HG03571 (cell line): ENCODE data around the gene GH1.

Experiments used
- ATAC-seq: cut with Tn5 transposase; IDR thresholded peaks from one replicate; pipeline ENCODE4 v1.9.1; 2021; ENCODE audit not compliant: unreplicated experiment

GH1 gene

GRCh38 chr17:63945784-63946439 is 27.3 kb upstream of the GH1 start:
- ATAC-seq, result no peak

GRCh38 chr17:63944736-63945499 is 26.3 kb upstream of the GH1 start:
- no peak for ATAC-seq

- no peak for ATAC-seq
These were observed 25.1 kb upstream of the GH1 start for GRCh38 chr17:63943745-63944144.

GRCh38 chr17:63942309-63942985 is 23.8 kb upstream of the GH1 start:
- no peak for ATAC-seq

- no peak for ATAC-seq
These were observed 23.1 kb upstream of the GH1 start for GRCh38 chr17:63941751-63942150.

DNA sequence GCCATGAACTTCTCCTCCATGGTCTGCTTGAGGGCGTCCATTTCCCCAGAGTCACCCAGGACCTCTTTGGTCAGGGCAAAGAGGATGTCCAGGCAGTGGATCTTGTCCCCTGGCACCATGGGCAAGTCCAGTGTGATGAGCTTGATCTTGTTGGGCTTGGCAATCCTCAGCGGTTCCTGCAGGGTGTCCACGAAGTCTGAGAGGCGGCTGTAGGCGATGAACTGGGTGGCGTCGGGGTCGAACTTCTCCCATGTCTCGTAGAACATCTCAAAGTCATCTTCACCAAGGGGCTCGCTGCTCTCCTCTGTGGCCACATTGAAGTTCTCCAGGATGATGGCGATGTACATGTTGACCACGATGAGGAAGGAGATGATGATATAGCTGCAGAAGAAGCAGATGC is 22.5 kb upstream of the GH1 start:
- no peak for ATAC-seq

DNA sequence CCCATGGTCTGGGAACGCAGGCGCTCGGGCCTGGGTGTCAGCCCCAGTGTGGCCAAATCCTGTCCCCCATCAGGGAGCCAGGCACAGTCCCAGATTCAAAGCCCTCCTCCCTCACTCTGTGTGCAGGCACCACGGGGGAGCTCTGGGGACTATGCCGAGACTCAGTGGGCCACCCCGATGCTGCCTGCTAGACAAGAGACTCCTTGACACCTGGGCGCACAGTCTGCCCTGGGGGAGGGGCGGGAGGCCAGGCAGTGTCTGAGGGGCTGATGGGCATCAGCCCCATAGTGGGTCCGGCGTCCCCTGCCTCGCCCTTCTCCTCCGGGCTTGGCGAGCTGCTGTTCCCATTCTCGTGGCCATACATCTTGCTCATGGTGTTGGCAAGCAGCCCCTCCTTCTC is 21.9 kb upstream of the GH1 start:
- no peak for ATAC-seq

GRCh38 chr17:63939884-63940283 is 21.2 kb upstream of the GH1 start:
- no peak for ATAC-seq

DNA sequence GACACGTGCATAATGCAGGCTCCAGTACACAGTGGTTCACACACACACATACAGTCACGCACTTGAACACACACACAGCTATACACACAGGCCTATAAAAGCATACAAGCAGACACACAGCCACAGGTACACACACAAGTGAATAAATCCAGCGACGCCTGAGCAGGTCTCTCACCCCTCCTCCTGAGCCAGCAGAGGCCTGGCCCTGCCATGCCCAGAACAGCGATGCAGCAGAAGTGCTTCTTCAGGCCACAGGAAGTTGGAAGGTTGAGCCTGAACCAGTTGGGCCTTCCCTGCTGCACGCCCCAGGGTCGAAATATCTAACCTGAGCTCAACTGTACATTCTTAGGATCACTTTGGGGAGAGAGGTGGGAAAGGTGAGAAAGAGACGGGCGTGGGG is 20.8 kb upstream of the GH1 start:
- no peak for ATAC-seq

DNA sequence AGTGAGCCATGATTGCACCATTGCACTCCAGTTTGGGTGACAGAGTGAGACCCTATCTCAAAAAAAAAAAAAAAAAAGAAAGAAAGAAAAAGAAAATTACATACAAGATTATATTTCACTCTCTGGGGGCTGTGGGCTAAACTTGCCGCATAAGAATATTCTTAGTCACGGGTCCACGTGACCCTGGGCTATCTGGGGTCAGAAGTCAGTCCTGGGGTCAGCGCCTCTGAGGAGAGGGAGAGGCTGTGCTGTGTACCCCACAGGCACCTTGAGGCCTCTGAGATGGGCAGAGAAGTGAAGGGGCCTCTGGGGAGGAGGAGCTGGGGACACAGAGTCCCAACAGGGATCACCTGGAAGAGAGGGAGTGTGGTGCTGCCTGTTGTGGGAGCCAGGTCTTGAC is 19.3 kb upstream of the GH1 start:
- no peak for ATAC-seq

DNA sequence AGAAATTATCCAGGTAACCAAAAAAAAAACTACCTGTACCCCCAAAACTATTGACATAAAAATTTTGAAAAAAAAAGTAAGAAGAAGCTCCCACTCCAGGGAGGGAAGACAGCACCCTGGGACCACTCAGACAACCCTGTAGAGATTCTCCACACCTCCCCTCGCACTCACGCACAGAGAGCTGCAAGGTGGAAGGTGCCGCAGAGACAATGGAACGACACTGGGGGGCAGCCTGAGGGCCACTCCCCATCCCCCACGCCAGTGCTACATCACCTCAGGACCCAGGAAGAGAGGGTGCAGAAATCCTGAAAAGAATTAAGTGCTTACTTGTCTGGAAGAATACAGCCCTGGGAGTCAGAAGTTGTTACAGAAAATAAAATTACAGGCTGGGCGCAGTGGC is 18.7 kb upstream of the GH1 start:
- ATAC-seq, result no peak

GRCh38 chr17:63934183-63935112 is 15.8 kb upstream of the GH1 start:
- no peak for ATAC-seq

GRCh38 chr17:63933598-63933997 is 15.0 kb upstream of the GH1 start:
- no peak for ATAC-seq

GRCh38 chr17:63932721-63933120 is 14.1 kb upstream of the GH1 start:
- ATAC-seq, result peak; percentile 3

DNA sequence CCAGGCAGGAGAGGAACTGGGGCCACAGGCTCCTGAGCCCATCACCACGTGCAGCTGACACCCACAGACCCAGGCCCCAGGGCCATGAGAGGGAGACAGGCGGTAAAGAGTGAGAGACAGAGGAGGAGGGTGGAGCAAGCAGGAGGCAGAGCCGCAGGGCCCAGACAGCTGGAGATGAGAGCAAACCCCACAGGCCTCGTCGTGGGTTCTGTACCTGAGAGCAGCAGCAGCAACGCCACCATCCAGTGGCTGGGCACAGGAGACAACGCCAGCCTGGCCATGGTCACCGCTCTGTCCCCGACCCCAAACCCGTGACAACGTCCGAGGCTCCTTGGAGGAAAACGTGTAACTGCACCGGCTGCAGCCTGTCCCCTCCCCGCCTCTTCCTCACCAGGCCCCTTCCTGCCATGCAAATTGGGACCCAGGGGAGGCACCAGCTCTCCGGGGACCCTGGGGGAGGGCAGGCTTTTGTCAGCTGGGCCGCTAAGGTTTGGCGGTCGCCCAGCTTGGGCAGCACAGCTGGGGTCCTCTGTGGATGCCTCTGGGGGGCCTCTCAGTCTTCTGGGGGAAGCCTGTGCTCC is 13.4 kb upstream of the GH1 start, which contains the start of gene CD79B:
Gene CD79B, minus strand, starts transcription at position 351 of the 581 bp plus-strand sequence. Its CDS starts 70 bp downstream, at position 281.
- peak; percentile 77 for ATAC-seq

DNA sequence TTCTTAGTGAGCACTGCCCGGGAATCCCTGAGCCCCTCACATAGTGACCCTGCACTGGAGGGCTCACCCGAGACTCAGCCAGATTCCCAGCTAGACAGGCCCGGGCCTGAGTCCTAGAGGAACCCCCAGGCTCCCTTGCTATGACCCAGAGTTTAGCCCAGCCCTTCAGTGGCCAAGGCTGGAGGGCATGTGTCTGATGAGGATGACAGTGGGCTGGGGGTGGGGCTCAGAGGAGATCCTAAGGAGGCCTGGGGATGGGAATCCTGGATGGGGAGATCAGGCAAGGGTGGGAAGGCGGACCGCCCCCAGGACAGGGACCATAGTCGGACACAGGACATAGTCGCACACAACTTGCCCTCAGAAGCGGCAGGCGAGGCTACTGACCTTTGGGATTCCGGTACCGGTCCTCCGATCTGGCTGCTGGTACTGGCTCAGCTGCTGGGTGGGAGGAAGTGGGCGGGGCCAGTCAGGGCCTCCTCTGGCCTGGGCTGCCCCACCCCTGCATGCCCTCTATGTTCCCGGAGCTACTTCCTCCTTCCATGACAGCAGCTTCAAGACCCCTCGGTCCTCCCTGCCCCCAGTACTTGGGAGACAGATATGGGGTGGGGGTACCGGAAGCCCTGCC is 12.4 kb upstream of the GH1 start:
- peak; percentile 39 for ATAC-seq

DNA sequence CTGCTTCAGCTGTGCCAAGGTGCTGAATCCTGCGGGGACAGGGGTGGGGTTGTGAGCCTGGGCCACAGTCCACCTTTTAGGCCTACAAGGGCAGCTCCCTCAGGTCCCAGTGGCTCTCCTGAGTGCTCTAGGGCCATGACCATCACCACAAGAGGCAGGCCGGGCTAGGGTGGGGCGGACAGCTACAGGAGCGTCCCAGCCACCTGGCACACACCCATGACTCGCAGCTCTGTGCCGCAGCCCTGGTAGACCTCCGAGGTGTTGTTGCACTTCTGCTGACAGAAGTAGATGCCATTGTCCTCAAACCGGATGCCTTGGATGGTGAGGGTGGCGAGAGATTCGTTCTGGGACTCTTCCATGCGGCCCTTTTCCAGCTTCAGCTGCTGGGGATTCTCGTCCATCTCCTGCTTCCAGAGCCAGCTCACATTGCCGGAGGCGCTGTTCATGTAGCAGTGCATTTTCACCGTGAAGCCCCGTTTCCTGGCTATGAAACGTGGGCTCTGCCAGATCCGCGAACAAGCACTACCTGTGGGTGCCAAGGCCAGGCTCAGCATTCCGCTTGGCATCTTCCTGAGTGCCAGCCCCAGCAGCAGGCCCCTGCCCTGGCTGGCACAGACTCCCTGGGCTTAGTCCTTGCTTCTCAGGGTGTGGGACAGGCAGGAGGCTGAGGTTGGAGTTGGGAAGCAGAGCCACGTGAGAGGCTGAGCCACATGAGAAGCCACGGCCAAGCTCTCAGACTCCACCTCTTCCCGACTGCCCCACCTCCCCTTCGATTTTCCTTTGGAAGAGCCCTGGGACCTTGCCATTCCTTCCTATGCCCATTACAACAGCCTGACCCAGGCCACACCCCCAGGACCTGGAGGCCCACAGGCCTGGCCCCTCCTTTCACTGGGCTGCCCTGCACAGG is 11.5 kb upstream of the GH1 start:
- no peak for ATAC-seq

- no peak for ATAC-seq
These were observed 10.5 kb upstream of the GH1 start for GRCh38 chr17:63928966-63929695.
